Astrocyte (in vitro differentiated cells and primary cell): Measurements from ENCODE around the gene NOL4L. TPM values are rescaled to one million over a fixed set of nuclear protein-coding genes. Genes with fewer than 3 reads are reported as not detected.

Source experiments
- DNase-seq: peaks from one replicate; pipeline ENCODE4 v3.0.0-alpha.2; 2010; ENCODE audit warnings: low read depth
- FAIRE-seq: peaks from 2 replicates; lab custom pipeline; 2011; peaks lifted over from hg19 to GRCh38; lab: Jason Lieb, UNC
- H2AFZ ChIP-seq: 2 replicates; pipeline ENCODE4 v1.6.0; 2012; ENCODE audit warnings: low read depth, low read length, inconsistent platforms
- H3K27ac ChIP-seq: 2 replicates; pipeline ENCODE4 v1.5.1; 2011; ENCODE audit warnings: low read depth, low read length, inconsistent platforms
- H3K27me3 ChIP-seq: 2 replicates; pipeline ENCODE4 v1.6.0; 2011; ENCODE audit warnings: low read length, inconsistent platforms; ENCODE audit not compliant: insufficient read depth
- H3K36me3 ChIP-seq: 2 replicates; pipeline ENCODE4 v1.5.1; 2011; ENCODE audit warnings: low read length, inconsistent platforms; ENCODE audit not compliant: insufficient read depth
- H3K4me1 ChIP-seq: 2 replicates; pipeline ENCODE4 v1.5.1; 2011; ENCODE audit warnings: low read length, inconsistent platforms; ENCODE audit not compliant: insufficient read depth
- H3K4me2 ChIP-seq: 2 replicates; pipeline ENCODE4 v1.6.0; 2012; ENCODE audit warnings: low read length, inconsistent platforms
- H3K4me3 ChIP-seq: 2 replicates; pipeline ENCODE4 v1.5.1; 2011; ENCODE audit warnings: low read depth, mild to moderate bottlenecking, low read length, inconsistent platforms; ENCODE audit not compliant: insufficient read depth
- H3K79me2 ChIP-seq: 2 replicates; pipeline ENCODE4 v1.6.0; 2012; ENCODE audit warnings: mild to moderate bottlenecking, low read length, inconsistent platforms; ENCODE audit not compliant: insufficient read depth
- H3K9ac ChIP-seq: 2 replicates; pipeline ENCODE4 v1.6.0; 2012; ENCODE audit warnings: mild to moderate bottlenecking, low read length, inconsistent platforms
- H3K9me3 ChIP-seq: 2 replicates; pipeline ENCODE4 v1.5.1; 2012; ENCODE audit warnings: low read depth, mild to moderate bottlenecking, low read length, inconsistent platforms; ENCODE audit not compliant: insufficient read depth
- H4K20me1 ChIP-seq: 2 replicates; pipeline ENCODE4 v1.6.0; 2012; ENCODE audit warnings: low read length, inconsistent platforms; ENCODE audit not compliant: insufficient read depth
- H3K27ac Mint-ChIP-seq: one replicate; pipeline ENCODE4 v1.8.0; 2021; ENCODE audit warnings: mild to moderate bottlenecking, mixed read lengths; ENCODE audit not compliant: unreplicated experiment
- H3K27me3 Mint-ChIP-seq: one replicate; pipeline ENCODE4 v1.8.0; 2021; ENCODE audit warnings: low read depth, mixed read lengths; ENCODE audit not compliant: unreplicated experiment
- H3K36me3 Mint-ChIP-seq: one replicate; pipeline ENCODE4 v1.8.0; 2021; ENCODE audit warnings: low read depth, mixed read lengths; ENCODE audit not compliant: unreplicated experiment
- H3K4me1 Mint-ChIP-seq: one replicate; pipeline ENCODE4 v1.8.0; 2021; ENCODE audit warnings: low read depth, mixed read lengths; ENCODE audit not compliant: unreplicated experiment
- H3K4me3 Mint-ChIP-seq: one replicate; pipeline ENCODE4 v1.8.0; 2021; ENCODE audit warnings: mild to moderate bottlenecking, moderate library complexity, mixed read lengths; ENCODE audit not compliant: unreplicated experiment
- H3K9me3 Mint-ChIP-seq: one replicate; pipeline ENCODE4 v1.8.0; 2021; ENCODE audit warnings: mild to moderate bottlenecking, mixed read lengths; ENCODE audit not compliant: unreplicated experiment
- EZH2 ChIP-seq: IDR thresholded peaks from 2 replicates; pipeline ENCODE4 v1.6.1; 2012; ENCODE audit warnings: mild to moderate bottlenecking, low read length, inconsistent platforms; ENCODE audit not compliant: insufficient read depth
- total RNA-seq: library from RNA; stranded (reverse); gene quantifications from 2 replicates; pipeline ENCODE4 v1.2.1, GENCODE V29; 2021
- TF ChIP-seq, protein P1 (sequence below): IDR thresholded peaks from 2 replicates; pipeline ENCODE4 v1.5.1; 2011; ENCODE audit warnings: low read depth, mild to moderate bottlenecking, inconsistent platforms, low read length, moderate library complexity; ENCODE audit not compliant: insufficient read depth

NOL4L gene
- total RNA-seq, 1 donor from 2014 or later: 35.5 TPM

DNA sequence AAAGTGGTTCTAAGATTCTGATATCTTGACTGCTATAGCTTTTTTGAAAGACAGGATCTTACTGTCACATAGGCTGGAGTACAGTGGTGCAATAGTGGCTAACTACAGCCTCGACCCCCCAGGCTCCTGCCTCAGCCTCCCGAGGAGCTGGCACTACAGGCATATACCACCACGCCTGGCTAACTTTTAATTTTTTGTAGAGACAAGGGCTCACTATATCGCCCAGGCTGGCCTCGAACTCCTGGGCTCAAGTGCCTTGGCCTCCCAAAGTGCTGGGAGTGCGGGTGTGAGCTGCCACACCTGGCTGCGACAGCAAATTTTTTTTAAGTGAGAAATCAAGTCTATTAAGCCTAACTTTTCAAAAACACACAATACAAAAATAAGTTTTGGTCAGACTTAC is 106.6 kb downstream of the NOL4L start:
- peaks cover 65% of the 10 kb centered on the region for H3K4me1 ChIP-seq
- no peaks in the 10 kb centered on the region for H3K9me3 ChIP-seq
- H3K27ac ChIP-seq: no peak overlapping the region
- DNase-seq (no peak), FAIRE-seq (no peak)
- H3K9ac ChIP-seq: no peak overlapping the region
- H3K36me3 ChIP-seq: no peaks in the 10 kb centered on the region
- no peak overlapping the region for H3K27ac Mint-ChIP-seq
- H3K27me3 Mint-ChIP-seq: no peaks in the 10 kb centered on the region
- H3K36me3 Mint-ChIP-seq: peaks cover 2% of the 10 kb centered on the region
- H3K79me2 ChIP-seq: peaks cover 88% of the 10 kb centered on the region
- no peak overlapping the region for H3K4me2 ChIP-seq
- no peak overlapping the region for H3K4me3 Mint-ChIP-seq
- H3K4me3 ChIP-seq: no peak overlapping the region
- H3K9me3 Mint-ChIP-seq: no peaks in the 10 kb centered on the region
- no peak overlapping the region for H2AFZ ChIP-seq
- peaks cover 45% of the 10 kb centered on the region for H3K4me1 Mint-ChIP-seq
- no peak for TF ChIP-seq EZH2
- TF ChIP-seq, protein P1, sequence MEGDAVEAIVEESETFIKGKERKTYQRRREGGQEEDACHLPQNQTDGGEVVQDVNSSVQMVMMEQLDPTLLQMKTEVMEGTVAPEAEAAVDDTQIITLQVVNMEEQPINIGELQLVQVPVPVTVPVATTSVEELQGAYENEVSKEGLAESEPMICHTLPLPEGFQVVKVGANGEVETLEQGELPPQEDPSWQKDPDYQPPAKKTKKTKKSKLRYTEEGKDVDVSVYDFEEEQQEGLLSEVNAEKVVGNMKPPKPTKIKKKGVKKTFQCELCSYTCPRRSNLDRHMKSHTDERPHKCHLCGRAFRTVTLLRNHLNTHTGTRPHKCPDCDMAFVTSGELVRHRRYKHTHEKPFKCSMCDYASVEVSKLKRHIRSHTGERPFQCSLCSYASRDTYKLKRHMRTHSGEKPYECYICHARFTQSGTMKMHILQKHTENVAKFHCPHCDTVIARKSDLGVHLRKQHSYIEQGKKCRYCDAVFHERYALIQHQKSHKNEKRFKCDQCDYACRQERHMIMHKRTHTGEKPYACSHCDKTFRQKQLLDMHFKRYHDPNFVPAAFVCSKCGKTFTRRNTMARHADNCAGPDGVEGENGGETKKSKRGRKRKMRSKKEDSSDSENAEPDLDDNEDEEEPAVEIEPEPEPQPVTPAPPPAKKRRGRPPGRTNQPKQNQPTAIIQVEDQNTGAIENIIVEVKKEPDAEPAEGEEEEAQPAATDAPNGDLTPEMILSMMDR: no peak
- no peaks in the 10 kb centered on the region for H3K27me3 ChIP-seq
- H4K20me1 ChIP-seq: peaks cover 68% of the 10 kb centered on the region

DNA sequence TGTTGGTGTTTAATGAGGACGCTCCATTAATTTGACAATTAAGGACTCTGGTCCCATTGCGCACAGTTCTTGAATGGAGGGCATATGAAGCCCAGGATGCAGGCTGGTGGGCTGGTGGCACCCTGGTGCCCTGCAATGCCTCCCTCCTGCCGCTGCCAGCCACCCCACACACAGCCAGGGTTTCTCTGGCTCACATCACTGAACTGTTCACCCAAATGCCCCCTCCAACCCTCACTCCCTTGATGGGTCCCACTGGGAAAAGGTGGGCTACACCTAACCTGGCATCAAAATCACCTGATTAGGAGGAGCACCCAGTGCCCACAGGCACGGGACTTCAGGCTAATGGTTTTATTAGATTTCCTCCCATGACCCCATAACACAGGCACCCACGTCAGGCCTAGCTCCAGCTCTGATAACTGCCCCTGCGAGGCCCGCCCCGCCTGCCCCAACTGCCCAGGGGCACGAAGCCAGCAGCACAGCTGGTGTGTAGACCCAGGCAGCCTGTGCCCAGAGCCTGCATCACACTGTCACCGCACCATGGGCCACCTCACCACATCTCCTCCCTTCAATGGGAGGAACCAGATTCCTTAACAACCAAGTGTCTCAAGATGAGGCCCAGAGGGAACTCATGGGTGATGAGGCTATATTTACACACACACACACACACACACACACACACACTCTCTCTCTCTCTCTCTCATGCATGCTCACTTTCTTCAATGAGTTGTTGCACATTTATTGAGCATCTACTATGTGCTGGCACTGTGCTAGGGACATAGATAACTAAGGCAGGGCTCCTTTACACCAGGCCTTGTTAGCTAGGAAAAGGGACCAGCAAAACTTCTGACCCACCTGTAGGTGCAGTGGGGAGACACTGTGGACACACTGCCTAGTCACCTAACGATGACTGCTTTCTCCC is 107.3 kb downstream of the NOL4L start:
- Mint-ChIP-seq H3K9me3 (no peaks in the 10 kb centered on the region), H3K27ac (peak overlapping the region; percentile 62), H3K4me3 (no peak overlapping the region), H3K36me3 (peaks cover 2% of the 10 kb centered on the region), H3K27me3 (no peaks in the 10 kb centered on the region), H3K4me1 (peaks cover 48% of the 10 kb centered on the region)
- Histone ChIP-seq H3K9me3 (no peaks in the 10 kb centered on the region), H3K4me1 (peaks cover 72% of the 10 kb centered on the region), H3K36me3 (no peaks in the 10 kb centered on the region), H4K20me1 (peaks cover 68% of the 10 kb centered on the region), H2AFZ (no peak overlapping the region), H3K27me3 (no peaks in the 10 kb centered on the region), H3K4me3 (no peak overlapping the region), H3K27ac (no peak overlapping the region), H3K4me2 (no peak overlapping the region), H3K9ac (no peak overlapping the region), H3K79me2 (peaks cover 95% of the 10 kb centered on the region)
- TF ChIP-seq, protein P1: no peak
- TF ChIP-seq EZH2: no peak
- no peak for FAIRE-seq
- DNase-seq: no peak
